Measurements from ENCODE around the gene UBE3C.

The UBE3C gene

GRCh38 chr7:157255201-157255606 lies 116.5 kb downstream of the UBE3C start:
- Histone ChIP-seq H3K27ac (replicated peaks) (no peak overlapping the region), H3K4me3 (replicated peaks; ENCODE audit: insufficient read depth, low read length) (no peak overlapping the region), H3K27me3 (ENCODE audit: insufficient read depth, poor library complexity, severe bottlenecking) (no peaks in the 10 kb centered on the region)
- no peak for TF ChIP-seq POLR2AphosphoS5 (IDR thresholded peaks at IDR 0.05; ENCODE audit: low read depth)
- no peak for TF ChIP-seq CTCF (IDR thresholded peaks at IDR 0.05; ENCODE audit: insufficient read depth, low read length)
- TF ChIP-seq GABPA (IDR thresholded peaks at IDR 0.05; ENCODE audit: low read depth) = no peak
- TF ChIP-seq REST (IDR thresholded peaks at IDR 0.05; ENCODE audit: insufficient replicate concordance, low read depth) = no peak
- TF ChIP-seq SPI1 (IDR thresholded peaks at IDR 0.05; ENCODE audit: borderline replicate concordance, low read depth) = no peak
- DNase-seq (ENCODE audit: low read depth in 1 of 2, low spot score in 1 of 2) = no peak

- H3K27me3 ChIP-seq (ENCODE audit: insufficient read depth, poor library complexity, severe bottlenecking) = no peaks in the 10 kb centered on the region
- TF ChIP-seq REST (IDR thresholded peaks at IDR 0.05; ENCODE audit: insufficient replicate concordance, low read depth) (no peak), POLR2AphosphoS5 (IDR thresholded peaks at IDR 0.05; ENCODE audit: low read depth) (no peak), SPI1 (IDR thresholded peaks at IDR 0.05; ENCODE audit: borderline replicate concordance, low read depth) (no peak), CTCF (IDR thresholded peaks at IDR 0.05; ENCODE audit: insufficient read depth, low read length) (no peak), GABPA (IDR thresholded peaks at IDR 0.05; ENCODE audit: low read depth) (no peak)
- H3K4me3 ChIP-seq (replicated peaks; ENCODE audit: insufficient read depth, low read length) = no peak overlapping the region
- H3K27ac ChIP-seq (replicated peaks) = no peak overlapping the region
- no peak for DNase-seq (ENCODE audit: low read depth in 1 of 2, low spot score in 1 of 2)
Observed at GRCh38 chr7:157263156-157263555, 124.4 kb downstream of the UBE3C start.

- no peak overlapping the region for H3K4me3 ChIP-seq (replicated peaks; ENCODE audit: insufficient read depth, low read length)
- no peaks in the 10 kb centered on the region for H3K27me3 ChIP-seq (ENCODE audit: insufficient read depth, poor library complexity, severe bottlenecking)
- TF ChIP-seq GABPA (IDR thresholded peaks at IDR 0.05; ENCODE audit: low read depth) = no peak
- TF ChIP-seq REST (IDR thresholded peaks at IDR 0.05; ENCODE audit: insufficient replicate concordance, low read depth) = no peak
- TF ChIP-seq CTCF (IDR thresholded peaks at IDR 0.05; ENCODE audit: insufficient read depth, low read length) = no peak
- TF ChIP-seq POLR2AphosphoS5 (IDR thresholded peaks at IDR 0.05; ENCODE audit: low read depth) = no peak
- TF ChIP-seq SPI1 (IDR thresholded peaks at IDR 0.05; ENCODE audit: borderline replicate concordance, low read depth) = no peak
- H3K27ac ChIP-seq (replicated peaks) = no peak overlapping the region
- DNase-seq (ENCODE audit: low read depth in 1 of 2, low spot score in 1 of 2) = no peak
Observed at GRCh38 chr7:157265051-157265450, 126.3 kb downstream of the UBE3C start.
